Panc1 (cell line): ENCODE measurements around the gene SLIT3. TPM values are rescaled to one million over a fixed set of nuclear protein-coding genes. Genes with fewer than 3 reads are reported as not detected.

Source experiments
- ATAC-seq: fragments of 200-7000 bp; cut with Tn5 transposase; 2 replicates; pipeline ENCODE4 v1.9.1; 2020; ENCODE audit warnings: mild to moderate bottlenecking, moderate library complexity
- BruUV-seq: library from RNA; stranded (reverse); fragments of 400-500 nt; replicated peaks from 2 replicates; lab custom pipeline; 2021; lab: Mats Ljungman, UMichigan
- CTCF ChIA-PET: fragments of 300-600 bp; sonication (Branson Sonifier 250); formaldehyde crosslinking; loops from one replicate; lab custom pipeline; 2022; ENCODE audit warnings: antibody characterized with exemption; lab: Charles Lee
- POLR2A ChIA-PET: fragments of 300-600 bp; sonication (Branson Sonifier 250); formaldehyde crosslinking; loops from one replicate; lab custom pipeline; 2022; ENCODE audit warnings: antibody characterized with exemption; lab: Charles Lee
- DNase-seq: peaks from one replicate; pipeline ENCODE4 v3.0.0-alpha.2; 2010; ENCODE audit warnings: low read depth, low spot score
- H3K27ac ChIP-seq: 2 replicates; pipeline ENCODE4 v1.5.1; 2011; ENCODE audit warnings: mild to moderate bottlenecking, low read length, inconsistent platforms
- H3K27me3 ChIP-seq: fragments of 200-500 bp; sonication (Bioruptor generic); 2 replicates; pipeline ENCODE4 v1.6.0; 2014; ENCODE audit warnings: low read length, inconsistent platforms; ENCODE audit not compliant: control insufficient read depth, insufficient read depth
- H3K36me3 ChIP-seq: fragments of 200-500 bp; sonication (Bioruptor generic); 2 replicates; pipeline ENCODE4 v1.5.1; 2014; ENCODE audit warnings: inconsistent platforms, mild to moderate bottlenecking, low read length, moderate library complexity; ENCODE audit not compliant: control insufficient read depth, insufficient read depth
- H3K4me1 ChIP-seq: 2 replicates; pipeline ENCODE4 v1.5.1; 2011; ENCODE audit warnings: inconsistent platforms, mild to moderate bottlenecking, low read length, moderate library complexity; ENCODE audit not compliant: control insufficient read depth, insufficient read depth
- H3K4me3 ChIP-seq, 2 experiments: 2 replicates each; pipeline ENCODE4 v1.5.1; 2011 to 2012; ENCODE audit warnings: low read depth in 2 of 2, low read length in 2 of 2, mild to moderate bottlenecking in 2 of 2, inconsistent platforms in 1 of 2, moderate library complexity in 1 of 2
- H3K9me3 ChIP-seq: fragments of 200-500 bp; sonication (Bioruptor generic); 2 replicates; pipeline ENCODE4 v1.5.1; 2014; ENCODE audit warnings: low read depth, mild to moderate bottlenecking, inconsistent platforms, low read length, moderate library complexity; ENCODE audit not compliant: control insufficient read depth, insufficient read depth
- CTCF ChIP-seq: fragments of 450-650 bp; IDR thresholded peaks from 2 replicates; pipeline ENCODE4 v1.5.1; 2017; ENCODE audit warnings: mild to moderate bottlenecking
- POLR2AphosphoS5 ChIP-seq: IDR thresholded peaks from 2 replicates; pipeline ENCODE4 v1.6.1; 2012; ENCODE audit warnings: mild to moderate bottlenecking, low read depth, low read length, moderate library complexity
- REST ChIP-seq, 2 experiments: IDR thresholded peaks; 2 replicates each; pipeline ENCODE4 v1.6.1; 2011 to 2012; ENCODE audit warnings: low read depth in 2 of 2, control low read depth in 1 of 2, low read length in 1 of 2, mild to moderate bottlenecking in 1 of 2, moderate library complexity in 1 of 2; ENCODE audit not compliant: insufficient read depth in 1 of 2
- SIN3A ChIP-seq: IDR thresholded peaks from 2 replicates; pipeline ENCODE4 v1.6.1; 2012; ENCODE audit warnings: low read depth, mild to moderate bottlenecking, low read length, moderate library complexity, borderline replicate concordance; ENCODE audit not compliant: insufficient read depth
- TCF7L2 ChIP-seq: IDR thresholded peaks from 2 replicates; pipeline ENCODE4 v1.6.1; 2011; ENCODE audit warnings: mild to moderate bottlenecking, low read depth, low read length, inconsistent platforms
- in situ Hi-C: cut with HindIII; loops from 2 replicates; pipeline ENCODE4 v1.10.0; 2016; ENCODE audit warnings: low sequenced_read_pairs, low pct_unique_long_range_greater_than_20kb
- intact Hi-C: fragments of 100-400 bp; cut with micrococcal nuclease; formaldehyde crosslinking; loops from one replicate; pipeline ENCODE4 v1.10.0; 2022; ENCODE audit not compliant: unreplicated experiment
- total RNA-seq: library from RNA; stranded (reverse); gene quantifications from one replicate; pipeline ENCODE4 v1.2.1, GENCODE V29; 2021; ENCODE audit not compliant: unreplicated experiment

SLIT3 gene
- total RNA-seq, 1 experiment from 2014 or later: 26.4 TPM

GRCh38 chr5:169125571-169125970 is 175.4 kb downstream of the SLIT3 start:
- no peak for DNase-seq

DNA sequence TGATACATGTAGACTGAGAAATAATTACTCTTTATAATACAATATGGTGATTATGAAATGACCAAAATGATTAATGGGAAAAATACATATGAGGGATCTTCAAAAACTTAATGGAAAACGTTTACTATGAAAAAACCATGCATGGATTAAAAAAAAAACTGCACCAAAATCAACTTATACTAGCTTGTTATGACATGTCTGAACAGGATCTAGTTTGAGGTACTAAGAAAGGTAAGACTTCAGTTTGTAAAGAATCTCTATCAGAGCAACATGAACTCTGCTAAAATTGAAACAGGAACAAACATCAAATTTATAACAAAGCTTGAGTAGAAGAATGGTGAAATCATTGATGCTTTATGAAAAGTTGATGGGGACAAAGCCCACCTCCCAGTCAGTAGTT is 178.0 kb downstream of the SLIT3 start:
- in situ Hi-C loops: no loop called here
- intact Hi-C loops: no loop called here
- CTCF ChIA-PET: no interaction called here
- Histone ChIP-seq H3K4me1 (no peaks in the 10 kb centered on the region), H3K9me3 (no peaks in the 10 kb centered on the region), H3K27ac (no peak overlapping the region), H3K36me3 (no peaks in the 10 kb centered on the region), H3K27me3 (no peaks in the 10 kb centered on the region), H3K4me3 (no peak overlapping the region)
- no TSS peak for BruUV-seq
- TF ChIP-seq REST (IDR thresholded peaks at IDR 0.05; ENCODE audit: insufficient read depth in 1 of 2, low read depth in 2 of 2, low read length in 1 of 2) (no peak), CTCF (no peak), TCF7L2 (no peak), POLR2AphosphoS5 (no peak), SIN3A (no peak)
- POLR2A ChIA-PET: no interaction called here
- no peak for DNase-seq
- ATAC-seq: no peak

More at GRCh38 chr5:169125571-169125970, 175.4 kb downstream of the SLIT3 start:
- H3K9me3 ChIP-seq: no peaks in the 10 kb centered on the region
- in situ Hi-C loops: no loop called here
- H3K27me3 ChIP-seq: no peaks in the 10 kb centered on the region
- POLR2A ChIA-PET: no interaction called here
- no TSS peak for BruUV-seq
- CTCF ChIA-PET: no interaction called here
- intact Hi-C loops: no loop called here
- no peaks in the 10 kb centered on the region for H3K4me1 ChIP-seq
- H3K27ac ChIP-seq: no peak overlapping the region
- ATAC-seq: no peak
- no peak overlapping the region for H3K4me3 ChIP-seq
- H3K36me3 ChIP-seq: no peaks in the 10 kb centered on the region
- TF ChIP-seq SIN3A (no peak), POLR2AphosphoS5 (no peak), REST (IDR thresholded peaks at IDR 0.05; ENCODE audit: insufficient read depth in 1 of 2, low read depth in 2 of 2, low read length in 1 of 2) (no peak), TCF7L2 (no peak), CTCF (no peak)
